ENCODE results near the gene SH3D21.

SH3D21 gene

GRCh38 chr1:36323636-36324352 is 17.6 kb downstream of the SH3D21 start, which contains the start of gene EVA1B:
EVA1B (minus strand) TSS chr1:36323645; CDS start chr1:36323037, 608 bp downstream.
- TF ChIP-seq REST (IDR thresholded peaks at IDR 0.05; ENCODE audit: insufficient replicate concordance, low read depth) (peak; percentile 46), GABPA (IDR thresholded peaks at IDR 0.05; ENCODE audit: low read depth) (no peak)
- Histone ChIP-seq H3K27ac (replicated peaks) (no peak within 1 kb of the TSS), H3K27me3 (ENCODE audit: insufficient read depth, poor library complexity, severe bottlenecking) (peaks cover 9% of the 10 kb centered on the region), H3K4me3 (replicated peaks; ENCODE audit: insufficient read depth, low read length) (peak within 1 kb of the TSS; percentile 52)
- DNase-seq (ENCODE audit: low read depth in 1 of 2, low spot score in 1 of 2): peak in 1 of 2 experiments; percentile 66

- Histone ChIP-seq H3K4me3 (replicated peaks; ENCODE audit: insufficient read depth, low read length) (no peak overlapping the region), H3K27me3 (ENCODE audit: insufficient read depth, poor library complexity, severe bottlenecking) (peaks cover 9% of the 10 kb centered on the region), H3K27ac (replicated peaks) (no peak overlapping the region)
- no peak for TF ChIP-seq REST (IDR thresholded peaks at IDR 0.05; ENCODE audit: insufficient replicate concordance, low read depth)
- TF ChIP-seq SPI1 (IDR thresholded peaks at IDR 0.05; ENCODE audit: borderline replicate concordance, low read depth): no peak
- no peak for TF ChIP-seq CTCF (IDR thresholded peaks at IDR 0.05; ENCODE audit: insufficient read depth, low read length)
- TF ChIP-seq GABPA (IDR thresholded peaks at IDR 0.05; ENCODE audit: low read depth): no peak
- no peak for TF ChIP-seq POLR2AphosphoS5 (IDR thresholded peaks at IDR 0.05; ENCODE audit: low read depth)
- DNase-seq (ENCODE audit: low read depth in 1 of 2, low spot score in 1 of 2): no peak
Measured at GRCh38 chr1:36324353-36324703, 18.2 kb downstream of the SH3D21 start.

GRCh38 chr1:36326499-36326898 is 20.3 kb downstream of the SH3D21 start:
- TF ChIP-seq SPI1 (IDR thresholded peaks at IDR 0.05; ENCODE audit: borderline replicate concordance, low read depth): no peak
- TF ChIP-seq REST (IDR thresholded peaks at IDR 0.05; ENCODE audit: insufficient replicate concordance, low read depth): no peak
- no peak for TF ChIP-seq CTCF (IDR thresholded peaks at IDR 0.05; ENCODE audit: insufficient read depth, low read length)
- no peak overlapping the region for H3K4me3 ChIP-seq (replicated peaks; ENCODE audit: insufficient read depth, low read length)
- peaks cover 9% of the 10 kb centered on the region for H3K27me3 ChIP-seq (ENCODE audit: insufficient read depth, poor library complexity, severe bottlenecking)
- no peak for DNase-seq (ENCODE audit: low read depth in 1 of 2, low spot score in 1 of 2)
- no peak overlapping the region for H3K27ac ChIP-seq (replicated peaks)

Measured in HL-60 (cell line).